Measurements from ENCODE around the gene CYFIP1.

Gene CYFIP1

DNA sequence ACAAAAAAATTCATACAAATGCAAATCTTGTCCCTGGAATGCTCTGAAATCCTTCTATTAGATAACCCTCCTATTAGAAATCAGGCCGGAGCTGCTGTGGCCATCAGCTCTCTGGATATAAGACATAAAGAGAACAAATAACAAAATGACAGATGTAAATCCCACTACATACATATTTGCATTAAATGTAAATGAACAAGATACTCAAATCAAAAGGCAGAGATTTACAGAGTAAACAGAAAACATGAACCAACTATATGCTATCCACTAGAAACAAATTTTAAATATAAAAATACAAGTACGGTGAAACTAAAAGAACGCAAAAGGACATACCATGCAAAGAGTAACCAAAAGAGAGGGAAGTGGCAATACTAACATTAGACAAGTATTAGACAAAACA is 10.7 kb downstream of the CYFIP1 start:
- in situ Hi-C loops (cut with HindIII; ENCODE audit: low sequenced_read_pairs), result no loop called here

GRCh38 chr15:22968366-22968765 is 11.8 kb downstream of the CYFIP1 start:
- in situ Hi-C loops (cut with HindIII; ENCODE audit: low sequenced_read_pairs), result no loop called here

DNA sequence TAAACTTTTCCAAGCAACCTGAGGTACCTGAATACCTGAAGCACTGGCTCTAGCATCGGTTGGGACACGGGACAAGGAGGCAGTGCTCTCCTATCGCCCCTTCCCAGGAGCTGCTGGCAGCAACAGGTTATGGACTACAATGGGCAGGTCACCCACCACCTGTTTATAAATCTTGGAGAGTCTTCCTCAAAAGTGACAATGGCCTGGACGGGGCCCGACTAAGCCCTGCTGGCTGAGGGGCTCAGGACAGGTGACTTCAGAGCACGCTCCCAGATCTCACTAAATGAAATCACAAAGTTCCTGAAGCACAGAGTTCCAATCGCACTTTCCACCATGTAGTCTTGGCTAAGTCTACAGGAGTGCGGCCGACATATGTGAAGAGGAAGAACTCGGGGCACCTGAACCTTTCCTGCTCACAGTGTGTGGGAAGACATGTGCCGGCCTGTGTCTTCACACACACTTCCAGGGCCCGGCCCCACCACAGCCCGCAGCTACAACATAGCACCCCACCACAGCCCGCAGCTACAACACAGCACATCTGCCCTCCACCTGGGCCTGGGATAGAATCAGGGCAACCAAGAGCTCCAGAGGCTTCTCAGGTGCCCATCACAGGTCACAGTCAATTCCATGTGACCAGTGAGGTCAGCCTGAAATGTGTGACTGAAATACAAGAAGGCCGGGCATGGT is 12.9 kb downstream of the CYFIP1 start:
- in situ Hi-C loops (cut with HindIII; ENCODE audit: low sequenced_read_pairs), result no loop called here

GRCh38 chr15:22966321-22967083 is 13.7 kb downstream of the CYFIP1 start:
- in situ Hi-C loops (cut with HindIII; ENCODE audit: low sequenced_read_pairs), result no loop called here

GRCh38 chr15:22963641-22964040 is 16.5 kb downstream of the CYFIP1 start:
- in situ Hi-C loops (cut with HindIII; ENCODE audit: low sequenced_read_pairs), result no loop called here

DNA sequence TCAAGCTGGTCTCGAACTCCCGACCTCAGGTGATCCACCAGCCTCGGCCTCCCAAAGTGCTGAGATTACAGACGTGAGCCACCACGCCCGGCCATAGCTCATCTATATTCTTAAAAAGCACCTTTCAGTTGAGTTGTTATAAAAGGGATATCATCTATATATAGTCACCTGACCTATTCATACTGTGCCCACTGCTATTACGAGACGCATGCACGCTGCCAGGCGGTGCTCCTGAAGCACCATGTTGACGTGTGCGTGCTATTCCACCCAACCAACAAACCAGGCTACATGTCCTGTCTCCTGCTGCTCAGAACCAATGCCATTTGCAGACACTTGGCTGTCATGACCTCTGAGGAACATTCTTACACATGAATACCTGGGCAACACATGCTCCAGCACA is 17.6 kb downstream of the CYFIP1 start:
- in situ Hi-C loops (cut with HindIII; ENCODE audit: low sequenced_read_pairs), result no loop called here

GRCh38 chr15:22961762-22962161 is 18.4 kb downstream of the CYFIP1 start:
- in situ Hi-C loops (cut with HindIII; ENCODE audit: low sequenced_read_pairs), result no loop called here

GRCh38 chr15:22960556-22960955 is 19.6 kb downstream of the CYFIP1 start:
- in situ Hi-C loops (cut with HindIII; ENCODE audit: low sequenced_read_pairs), result no loop called here

GRCh38 chr15:22960126-22960525 is 20.0 kb downstream of the CYFIP1 start:
- in situ Hi-C loops (cut with HindIII; ENCODE audit: low sequenced_read_pairs), result no loop called here

- in situ Hi-C loops (cut with HindIII; ENCODE audit: low sequenced_read_pairs), result no loop called here
These were observed 20.7 kb downstream of the CYFIP1 start for GRCh38 chr15:22959321-22960101.

- in situ Hi-C loops (cut with HindIII; ENCODE audit: low sequenced_read_pairs), result no loop called here
These were observed 21.5 kb downstream of the CYFIP1 start for GRCh38 chr15:22958487-22959280.

GRCh38 chr15:22956978-22957260 is 23.2 kb downstream of the CYFIP1 start:
- in situ Hi-C loops (cut with HindIII; ENCODE audit: low sequenced_read_pairs), result no loop called here

GRCh38 chr15:22956257-22956977 is 23.8 kb downstream of the CYFIP1 start:
- in situ Hi-C loops (cut with HindIII; ENCODE audit: low sequenced_read_pairs), result no loop called here

DNA sequence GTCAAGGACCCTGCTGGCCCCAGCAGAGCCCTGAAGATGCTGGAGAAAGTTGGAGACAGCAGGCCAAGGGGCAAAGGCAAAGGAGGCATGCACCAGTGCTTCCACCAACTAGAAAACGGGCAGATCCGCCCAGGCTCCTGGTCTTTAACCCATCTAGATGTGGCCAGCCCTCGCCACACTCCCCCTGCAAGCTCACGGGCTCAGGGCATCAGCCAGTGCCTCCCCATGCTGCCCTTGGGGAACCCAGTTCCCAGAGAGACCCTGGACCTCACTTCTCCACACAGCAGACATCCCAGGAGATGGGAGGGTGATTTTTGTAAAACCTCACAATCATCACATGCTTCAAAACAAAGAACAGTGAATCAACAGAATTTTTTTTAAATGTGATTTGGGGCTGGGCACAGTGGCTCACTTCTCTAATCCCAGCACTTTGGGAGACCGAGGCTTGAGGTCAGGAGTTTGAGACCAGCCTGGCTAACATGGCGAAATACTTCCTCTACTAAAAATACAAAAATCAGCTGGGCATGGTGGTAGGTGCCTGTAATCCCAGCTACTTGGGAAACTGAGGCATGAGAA is 24.5 kb downstream of the CYFIP1 start:
- in situ Hi-C loops (cut with HindIII; ENCODE audit: low sequenced_read_pairs), result no loop called here

- in situ Hi-C loops (cut with HindIII; ENCODE audit: low sequenced_read_pairs), result no loop called here
These were observed 25.2 kb downstream of the CYFIP1 start for GRCh38 chr15:22954798-22955543.

- in situ Hi-C loops (cut with HindIII; ENCODE audit: low sequenced_read_pairs), result no loop called here
These were observed 25.8 kb downstream of the CYFIP1 start for GRCh38 chr15:22954326-22954725.

DNA sequence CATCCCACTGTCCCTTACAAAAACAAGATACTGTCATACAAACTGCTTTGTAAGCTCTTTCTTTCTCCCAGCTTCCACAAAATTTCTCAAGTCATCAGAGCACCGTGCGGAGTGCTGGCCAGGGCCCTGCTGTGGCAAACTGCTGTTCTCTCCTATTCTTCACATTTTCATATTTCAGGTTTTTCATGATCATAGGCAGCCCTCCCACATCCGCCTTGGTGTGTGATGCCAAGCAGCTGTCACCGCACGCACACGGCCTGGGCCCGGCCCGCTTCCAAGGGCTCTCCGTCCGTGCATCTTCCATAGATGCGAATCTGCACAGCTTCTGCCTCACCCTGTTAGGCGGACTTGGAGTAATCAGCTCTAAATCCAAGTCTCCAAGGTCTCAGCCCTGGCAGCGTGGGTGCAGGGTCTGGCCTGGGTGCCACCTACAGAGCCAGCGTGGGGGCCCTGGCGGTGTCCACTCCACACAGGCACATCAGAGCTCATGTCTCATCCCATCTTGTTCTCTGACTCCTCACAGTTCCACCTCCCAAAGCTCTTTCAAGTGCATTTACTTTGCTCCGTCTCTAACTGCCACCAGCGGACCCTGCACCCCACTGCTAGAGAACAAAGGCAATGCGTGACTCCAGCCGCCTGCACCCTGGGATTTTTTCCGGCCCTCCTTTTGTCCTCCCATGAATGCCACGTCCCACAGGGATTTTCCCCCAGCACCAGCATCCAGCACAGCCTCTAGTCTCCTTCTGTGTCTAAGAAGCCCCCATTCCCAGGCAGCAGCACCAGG is 27.2 kb downstream of the CYFIP1 start:
- in situ Hi-C loops (cut with HindIII; ENCODE audit: low sequenced_read_pairs), result no loop called here

DNA sequence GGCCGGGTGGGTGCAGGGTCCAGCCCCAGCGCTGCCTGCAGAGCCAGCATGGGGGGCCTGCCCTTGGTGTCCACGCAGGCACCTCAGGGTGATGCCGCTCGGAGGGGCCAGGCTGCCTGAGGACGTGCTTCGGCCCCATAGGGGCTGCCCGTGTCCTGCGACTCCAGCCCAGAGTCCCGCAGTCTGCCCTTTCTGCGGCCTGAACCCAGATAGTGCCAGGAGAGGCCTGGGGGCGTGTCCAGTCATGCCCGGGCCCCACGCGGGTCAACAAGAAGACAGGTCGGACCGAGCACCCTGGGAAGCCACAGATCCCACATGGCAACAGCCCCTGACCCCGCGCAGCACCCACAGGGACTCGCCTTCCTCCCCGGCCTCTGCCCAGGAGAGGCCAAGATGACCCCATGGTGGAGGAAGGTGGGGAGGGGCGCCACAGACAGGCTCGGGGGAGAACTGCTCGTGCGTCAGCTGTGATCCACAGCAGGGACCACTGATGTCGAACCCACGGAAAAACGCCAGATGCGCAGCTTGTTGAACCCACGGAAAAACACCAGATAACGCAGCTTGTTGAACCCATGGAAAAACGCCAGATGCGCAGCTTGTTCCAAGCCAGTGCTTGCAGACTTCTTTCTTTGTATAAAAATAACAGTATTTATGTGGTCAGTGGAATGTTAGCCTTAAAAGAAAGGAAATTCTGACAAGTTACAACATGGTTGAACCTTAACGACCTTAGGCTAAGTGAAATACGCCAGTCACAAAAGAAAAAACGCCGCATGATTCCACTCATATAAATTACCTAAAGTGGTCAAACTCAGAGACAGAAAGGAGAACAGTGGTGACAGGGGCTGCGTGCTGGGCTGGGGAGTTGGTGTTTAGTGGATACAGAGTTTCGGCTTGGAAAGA is 28.5 kb downstream of the CYFIP1 start:
- in situ Hi-C loops (cut with HindIII; ENCODE audit: low sequenced_read_pairs), result no loop called here
